Psoas muscle (tissue), 8 donors: ENCODE results near the gene ZBP1. TPM values are rescaled to one million over a fixed set of nuclear protein-coding genes. Genes with fewer than 3 reads are reported as not detected.

Source experiments
- ATAC-seq, 4 donors: fragments of 200-7000 bp; cut with Tn5 transposase; one replicate each; pipeline ENCODE4 v1.9.1; 2020; ENCODE audit warnings: moderate library complexity in 3 of 4, mild to moderate bottlenecking in 2 of 4
- DNase-seq, 2 donors: peaks; one replicate each; pipeline ENCODE4 v3.0.0-alpha.2; 2020
- H3K27ac ChIP-seq: fragments of 200-600 bp; one replicate; pipeline ENCODE4 v1.8.0; 2022
- H3K27me3 ChIP-seq, 3 donors: fragments of 200-600 bp in 1 of 3; one replicate each; pipeline versions ENCODE4 v1.6.1 to v1.8.0; 2013 to 2022; ENCODE audit warnings: low read length in 2 of 3, mild to moderate bottlenecking in 2 of 3, moderate library complexity in 1 of 3; ENCODE audit not compliant: insufficient read depth in 3 of 3
- H3K36me3 ChIP-seq, 2 donors: fragments of 200-600 bp in 1 of 2; one replicate each; pipeline versions ENCODE4 v1.6.1 to v1.8.0; 2013 to 2022; ENCODE audit warnings: low read depth in 1 of 2, mild to moderate bottlenecking in 1 of 2, moderate library complexity in 1 of 2; ENCODE audit not compliant: insufficient read depth in 1 of 2
- H3K4me1 ChIP-seq: fragments of 200-600 bp; one replicate; pipeline ENCODE4 v1.8.0; 2022
- H3K4me3 ChIP-seq: fragments of 200-600 bp; one replicate; pipeline ENCODE4 v1.8.0; 2022; ENCODE audit warnings: mild to moderate bottlenecking
- H3K9me3 ChIP-seq: fragments of 200-600 bp; one replicate; pipeline ENCODE4 v1.8.0; 2022
- WGBS, 3 donors: extraction: QIAGEN DNeasy Blood & Tissue Kit; methylation state at CpG; one replicate each; pipeline versions ENCODE4 v1.1.6 to v1.1.7; 2013; 5-methylcytosine and 5-hydroxymethylcytosine counted together
- intact Hi-C, 2 donors: fragments of 100-400 bp; cut with DNase I; formaldehyde crosslinking; loops; one replicate each; pipeline versions ENCODE4 v1.11.0 to v1.14.2; 2022
- polyA plus RNA-seq, 3 donors: library from polyadenylated mRNA; stranded (reverse); fragments of 200-250 nt; gene quantifications; one replicate each; pipeline ENCODE4 v1.2.3, GENCODE V29; 2013
- total RNA-seq, 4 donors: library from RNA; stranded (reverse); fragmentation: NEBNext Ultra II Directional in 2 of 4; extraction: Animal tissue kit (Norgen Biotek cat#: 25700) in 2 of 4; gene quantifications; one replicate each; pipeline versions ENCODE4 v1.2.1 to v1.2.4, GENCODE V29; 2021 to 2023
- TF ChIP-seq, protein P1 (sequence below): fragments of 200-600 bp; IDR thresholded peaks from one replicate; pipeline ENCODE4 v1.8.0; 2022; ENCODE audit warnings: antibody characterized with exemption
- donor health status: healthy with polysubstance abuse.
- donor health status: DM: no; HTN: no; CAD: no; lungs with moderate emphysema.
- donor health status: Bipolar disorder and iron deficiency.
- donor health status: healthy.
- donor health status: DM: yes; HTN: yes; CAD: no.
- donor health status: DM: no; HTN: no; CAD: no.
- donor health status: DM: no; HTN: no; CAD: no.
- donor health status: DM: yes; HTN: yes; CAD: no.

The ZBP1 gene
- total and polyA plus RNA-seq, 7 donors: 0.07 to 0.50 (median 0.20) TPM; not detected in 2

DNA sequence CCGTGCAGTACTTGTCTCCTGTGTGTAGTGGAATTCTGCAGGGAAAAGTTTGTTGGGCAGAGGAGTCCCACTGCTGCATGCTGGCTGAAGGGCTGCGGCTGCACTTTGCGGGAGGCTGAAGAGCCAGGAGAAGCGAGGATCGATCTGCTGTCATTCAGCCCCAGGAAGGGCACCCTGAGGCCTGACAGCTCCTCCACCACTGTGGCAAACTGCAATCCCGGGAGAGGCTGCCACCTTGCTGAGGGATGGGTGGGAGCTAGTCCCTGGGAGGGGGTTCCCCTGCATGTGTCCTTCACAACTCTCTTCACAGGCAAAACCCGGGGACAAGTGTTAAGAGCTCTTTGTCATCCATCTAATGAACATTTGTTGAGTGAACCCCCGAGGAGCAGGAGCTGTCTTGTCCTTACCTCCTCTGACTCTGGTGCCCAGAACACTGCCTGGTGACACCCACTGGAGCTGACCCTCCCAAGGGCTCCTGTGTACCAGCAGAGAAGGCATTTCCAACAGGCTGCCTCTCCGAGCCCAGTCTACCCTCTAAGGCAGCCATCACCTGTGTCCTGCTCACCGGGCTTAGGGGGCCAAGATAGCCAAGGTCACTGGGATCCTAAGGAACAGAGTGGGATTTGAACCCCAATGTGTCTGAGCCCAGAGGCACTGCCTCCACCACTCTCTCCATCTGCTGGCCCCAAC, 41.6 kb downstream of the ZBP1 start:
- no peaks in the 10 kb centered on the region for H3K9me3 ChIP-seq
- no peaks in the 10 kb centered on the region for H3K36me3 ChIP-seq
- intact Hi-C loops: no loop called here
- H3K27ac ChIP-seq: no peak overlapping the region
- H3K4me3 ChIP-seq: no peak overlapping the region
- no peaks in the 10 kb centered on the region for H3K4me1 ChIP-seq
- no peak for ATAC-seq
- H3K27me3 ChIP-seq: peaks cover 0 to 66% (median 10%) of the 10 kb centered on the region in 3 donors
- TF ChIP-seq, protein P1, sequence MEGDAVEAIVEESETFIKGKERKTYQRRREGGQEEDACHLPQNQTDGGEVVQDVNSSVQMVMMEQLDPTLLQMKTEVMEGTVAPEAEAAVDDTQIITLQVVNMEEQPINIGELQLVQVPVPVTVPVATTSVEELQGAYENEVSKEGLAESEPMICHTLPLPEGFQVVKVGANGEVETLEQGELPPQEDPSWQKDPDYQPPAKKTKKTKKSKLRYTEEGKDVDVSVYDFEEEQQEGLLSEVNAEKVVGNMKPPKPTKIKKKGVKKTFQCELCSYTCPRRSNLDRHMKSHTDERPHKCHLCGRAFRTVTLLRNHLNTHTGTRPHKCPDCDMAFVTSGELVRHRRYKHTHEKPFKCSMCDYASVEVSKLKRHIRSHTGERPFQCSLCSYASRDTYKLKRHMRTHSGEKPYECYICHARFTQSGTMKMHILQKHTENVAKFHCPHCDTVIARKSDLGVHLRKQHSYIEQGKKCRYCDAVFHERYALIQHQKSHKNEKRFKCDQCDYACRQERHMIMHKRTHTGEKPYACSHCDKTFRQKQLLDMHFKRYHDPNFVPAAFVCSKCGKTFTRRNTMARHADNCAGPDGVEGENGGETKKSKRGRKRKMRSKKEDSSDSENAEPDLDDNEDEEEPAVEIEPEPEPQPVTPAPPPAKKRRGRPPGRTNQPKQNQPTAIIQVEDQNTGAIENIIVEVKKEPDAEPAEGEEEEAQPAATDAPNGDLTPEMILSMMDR: no peak
- no peak for DNase-seq
- 82 to 85% (median 83%) methylated on average over 10 of the region's 10 CpGs for WGBS, 3 donors

GRCh38 chr20:57577679-57578475, 42.3 kb downstream of the ZBP1 start:
- no peak for ATAC-seq
- H3K27me3 ChIP-seq: peaks cover 0 to 62% (median 10%) of the 10 kb centered on the region in 3 donors
- intact Hi-C loops: no loop called here

GRCh38 chr20:57576617-57577550, 43.3 kb downstream of the ZBP1 start:
- peaks cover 0 to 66% (median 10%) of the 10 kb centered on the region in 3 donors for H3K27me3 ChIP-seq
- no peaks in the 10 kb centered on the region for H3K4me1 ChIP-seq
- no peaks in the 10 kb centered on the region for H3K36me3 ChIP-seq
- no peak for DNase-seq
- H3K9me3 ChIP-seq: no peaks in the 10 kb centered on the region
- 80 to 89% (median 87%) methylated on average over 6 of the region's 6 CpGs for WGBS, 3 donors
- intact Hi-C loops: no loop called here
- TF ChIP-seq, protein P1: no peak
- no peak overlapping the region for H3K27ac ChIP-seq
- no peak overlapping the region for H3K4me3 ChIP-seq
- ATAC-seq: no peak

More at GRCh38 chr20:57577679-57578475, 42.3 kb downstream of the ZBP1 start:
- no peaks in the 10 kb centered on the region for H3K9me3 ChIP-seq
- no peak for DNase-seq
- H3K4me3 ChIP-seq: no peak overlapping the region
- no peaks in the 10 kb centered on the region for H3K36me3 ChIP-seq
- WGBS, 3 donors: 85 to 94% (median 89%) methylated on average over 9 to 10 of the region's 10 CpGs
- TF ChIP-seq, protein P1: no peak
- H3K4me1 ChIP-seq: no peaks in the 10 kb centered on the region
- no peak overlapping the region for H3K27ac ChIP-seq

GRCh38 chr20:57576002-57576401, 44.2 kb downstream of the ZBP1 start:
- Histone ChIP-seq H3K36me3 (no peaks in the 10 kb centered on the region), H3K27ac (no peak overlapping the region), H3K4me3 (no peak overlapping the region), H3K27me3 (peaks cover 0 to 58% (median 10%) of the 10 kb centered on the region in 3 donors), H3K4me1 (no peaks in the 10 kb centered on the region), H3K9me3 (no peaks in the 10 kb centered on the region)
- DNase-seq (no peak), ATAC-seq (no peak)
- intact Hi-C loops: no loop called here
- TF ChIP-seq, protein P1: no peak
- WGBS, 3 donors: 52 to 60% (median 60%) methylated on average over 2 of the region's 2 CpGs
